ENCODE results near the gene DCTPP1. TPM values are rescaled to one million over a fixed set of nuclear protein-coding genes. Genes with fewer than 3 reads are reported as not detected.
"Not testable (repeated sequence)": the region's sequence is repeated elsewhere in the genome, so short reads cannot be mapped to it uniquely, and the experiment has no call there.

The DCTPP1 gene
- 37.5 and 38.2 TPM in 2 replicates for total RNA-seq

DNA sequence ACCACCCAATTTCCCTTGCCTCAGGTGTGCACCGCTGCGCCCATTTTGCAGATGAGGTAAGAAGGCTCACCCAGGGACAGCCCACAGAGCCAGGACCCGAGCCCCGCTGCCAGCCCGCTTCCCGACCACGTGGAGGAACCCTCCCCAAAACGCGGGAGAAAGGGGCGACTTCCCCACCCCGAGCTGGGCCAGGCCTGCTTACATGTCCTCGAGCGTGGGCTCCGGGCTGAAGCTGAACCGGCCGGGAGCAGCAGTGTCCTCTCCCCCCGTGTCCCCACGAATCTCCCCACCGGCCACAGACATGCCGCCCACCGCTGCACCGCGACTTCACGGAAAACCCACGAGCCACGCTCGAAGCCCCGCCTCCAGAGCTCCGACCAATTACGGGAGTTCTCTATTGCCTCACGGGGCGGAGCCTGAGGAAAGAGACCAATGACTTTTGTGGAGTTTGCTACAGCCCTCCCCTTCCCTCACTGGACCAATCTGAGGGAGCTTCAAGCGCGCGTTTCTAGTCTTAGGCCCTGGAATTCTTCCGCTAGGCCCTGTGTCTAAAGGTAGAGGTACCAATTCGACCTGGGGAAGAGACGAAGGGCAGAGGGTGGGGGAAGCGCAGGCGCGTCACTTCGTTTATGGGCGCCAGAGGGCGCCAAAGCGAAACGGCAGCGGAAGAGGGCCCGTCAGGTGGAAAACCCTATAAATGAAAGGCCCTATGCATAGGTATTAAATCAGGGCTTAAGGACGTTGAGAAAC, at the start of gene DCTPP1:
TSS of gene DCTPP1 (minus strand) at position 353 of the 750 bp plus-strand sequence. CDS start at position 303, 50 bp downstream.
- DNase-seq (ENCODE audit: low read depth, low spot score): peak; percentile 92

DNA sequence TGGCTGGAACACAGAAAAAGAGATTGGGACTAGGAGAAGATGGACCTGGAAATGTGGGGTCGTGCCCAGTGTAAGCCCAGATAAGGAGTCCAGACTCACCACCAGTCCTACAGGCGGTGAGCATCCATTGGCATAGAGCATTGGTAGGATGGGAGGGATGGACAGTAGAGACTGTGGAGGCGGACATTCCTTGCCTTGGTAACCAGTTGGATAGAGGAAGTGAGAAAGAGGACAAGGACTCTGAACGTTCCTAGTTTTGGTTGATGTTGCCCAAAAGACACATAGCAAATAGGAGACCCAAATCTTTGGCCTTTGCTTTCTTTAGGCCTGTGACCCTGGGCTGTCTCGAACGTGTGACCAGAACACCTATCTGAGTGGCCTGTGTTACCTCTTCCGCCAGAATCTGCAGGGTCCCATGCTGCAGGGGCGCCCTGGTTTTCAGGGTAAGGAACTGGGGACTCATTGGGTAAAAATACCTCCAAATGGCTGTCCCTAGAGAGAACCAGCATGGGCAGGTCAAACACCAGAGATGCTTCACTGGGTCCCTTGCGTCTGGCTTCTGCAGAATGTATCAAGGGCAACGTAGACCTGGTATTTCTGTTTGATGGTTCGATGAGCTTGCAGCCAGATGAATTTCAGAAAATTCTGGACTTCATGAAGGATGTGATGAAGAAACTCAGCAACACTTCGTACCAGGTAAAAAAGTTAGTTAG, 49.1 kb upstream of the DCTPP1 start:
- no peak for DNase-seq (ENCODE audit: low read depth, low spot score)

DNA sequence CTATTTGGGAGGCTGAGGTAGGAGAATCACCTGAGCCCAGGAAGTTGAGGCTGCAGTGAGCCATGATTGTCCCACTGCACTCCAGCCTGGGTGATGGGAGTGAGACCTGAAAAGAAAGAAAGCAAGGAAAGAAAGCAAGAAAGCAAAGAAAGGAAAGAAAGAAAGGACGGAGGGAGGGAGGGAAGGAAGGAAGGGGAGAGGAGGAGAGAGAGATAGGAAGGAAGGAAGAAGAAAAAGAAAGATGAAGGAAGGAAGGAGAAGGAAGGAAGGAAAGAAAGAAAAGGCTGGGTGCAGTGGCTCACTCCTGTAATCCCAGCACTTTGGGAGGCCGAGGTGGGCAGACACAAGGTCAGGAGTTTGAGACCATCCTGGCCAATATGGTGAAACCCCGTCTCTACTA, 47.9 kb upstream of the DCTPP1 start:
- not testable (repeated sequence) for DNase-seq (ENCODE audit: low read depth, low spot score)

DNA sequence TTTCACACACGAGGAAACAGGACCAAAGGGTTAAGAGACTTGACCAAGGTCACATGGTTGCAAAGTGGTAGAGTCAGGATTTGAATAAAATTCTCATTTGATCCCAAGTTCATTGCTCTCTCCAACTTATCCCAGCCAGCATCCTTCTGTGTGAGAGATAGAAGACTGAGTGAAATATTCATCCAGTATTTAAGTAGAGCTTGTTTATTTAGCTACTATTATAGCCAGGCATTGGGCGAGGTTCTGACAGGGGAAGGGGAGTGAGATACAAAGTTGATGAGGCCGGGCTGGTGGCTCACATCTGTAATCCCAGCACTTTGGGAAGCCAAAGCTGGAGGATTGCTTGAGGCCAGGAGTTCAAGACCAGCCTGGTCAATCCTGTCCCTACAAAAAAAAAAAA, 47.2 kb upstream of the DCTPP1 start:
- DNase-seq (ENCODE audit: low read depth, low spot score): no peak

DNA sequence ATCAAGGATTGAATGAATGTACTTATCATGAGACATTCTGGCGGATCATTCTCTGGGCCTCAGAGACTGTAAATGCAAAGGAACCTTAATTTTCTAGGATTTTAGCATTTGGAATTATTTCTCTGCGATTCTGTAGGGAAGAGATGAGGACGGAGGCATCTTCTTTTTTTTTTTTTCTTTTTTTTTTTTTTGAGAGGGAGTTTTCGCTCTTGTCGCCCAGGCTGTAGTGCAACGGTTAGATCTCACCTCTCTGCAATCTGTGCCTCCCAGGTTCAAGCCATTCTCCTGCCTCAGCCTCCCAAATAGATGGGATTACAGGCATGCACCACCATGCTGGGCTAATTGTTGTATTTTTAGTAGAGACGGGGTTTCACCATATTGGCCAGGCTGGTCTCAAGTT, 44.9 kb upstream of the DCTPP1 start:
- DNase-seq (ENCODE audit: low read depth, low spot score): no peak

DNA sequence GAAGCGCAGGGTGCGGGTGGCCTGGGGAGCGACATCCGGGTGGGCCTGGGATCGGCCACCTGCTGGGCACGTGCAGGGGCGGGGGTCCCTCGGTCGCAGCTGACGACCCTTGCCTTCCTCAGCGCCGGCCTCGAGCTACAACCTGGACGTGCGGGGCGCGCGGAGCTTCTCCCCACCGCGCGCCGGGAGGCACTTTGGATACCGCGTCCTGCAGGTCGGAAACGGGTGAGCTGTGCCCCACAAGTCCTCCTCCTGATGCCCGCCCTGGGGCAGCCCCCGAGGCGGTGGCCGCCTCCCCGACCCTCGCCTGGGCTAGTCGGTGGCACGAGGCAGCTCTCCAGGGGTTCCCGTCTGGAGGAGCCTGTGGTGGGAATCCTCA, 44.2 kb upstream of the DCTPP1 start:
- no peak for DNase-seq (ENCODE audit: low read depth, low spot score)

DNA sequence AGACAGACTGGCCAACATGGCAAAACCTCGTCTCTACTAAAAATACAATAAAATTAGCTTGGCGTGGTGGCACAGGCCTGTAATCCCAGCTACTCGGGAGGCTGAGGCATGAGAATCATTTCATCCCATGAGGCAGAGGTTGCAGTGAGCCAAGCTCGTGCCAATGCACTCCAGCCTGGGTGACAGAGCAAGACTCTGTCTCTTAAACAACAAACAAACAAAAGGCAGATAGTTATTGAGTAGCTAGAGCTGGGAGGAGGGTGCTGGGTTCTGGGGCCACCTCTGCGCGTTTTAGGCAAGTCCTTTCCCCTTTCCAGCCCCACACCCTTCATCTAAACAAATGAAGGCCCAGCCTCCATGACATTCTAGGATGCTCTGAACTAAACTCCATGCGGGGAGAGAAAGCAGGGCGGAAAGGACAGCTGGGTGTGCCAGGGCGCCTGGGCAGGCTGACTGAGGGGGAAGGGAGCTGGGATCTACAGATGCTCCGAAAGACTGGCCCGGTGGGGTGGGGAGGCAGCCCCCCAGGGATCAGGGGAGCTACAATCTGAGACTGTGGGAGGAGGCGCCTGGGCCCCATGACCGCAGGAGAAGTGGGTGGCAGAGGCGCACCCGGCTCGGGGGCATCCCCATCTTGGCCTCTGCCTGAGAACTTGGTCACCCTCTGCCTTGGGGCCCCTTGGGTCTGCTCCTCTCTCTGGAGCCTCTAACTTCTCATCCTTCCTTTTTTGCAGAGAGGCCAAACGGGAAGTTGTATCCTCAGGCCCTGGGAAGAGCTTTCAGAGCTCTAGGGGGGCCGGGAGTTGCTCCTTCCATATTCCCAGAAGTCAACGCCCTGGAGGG, 43.6 kb upstream of the DCTPP1 start:
- no peak for DNase-seq (ENCODE audit: low read depth, low spot score)

DNA sequence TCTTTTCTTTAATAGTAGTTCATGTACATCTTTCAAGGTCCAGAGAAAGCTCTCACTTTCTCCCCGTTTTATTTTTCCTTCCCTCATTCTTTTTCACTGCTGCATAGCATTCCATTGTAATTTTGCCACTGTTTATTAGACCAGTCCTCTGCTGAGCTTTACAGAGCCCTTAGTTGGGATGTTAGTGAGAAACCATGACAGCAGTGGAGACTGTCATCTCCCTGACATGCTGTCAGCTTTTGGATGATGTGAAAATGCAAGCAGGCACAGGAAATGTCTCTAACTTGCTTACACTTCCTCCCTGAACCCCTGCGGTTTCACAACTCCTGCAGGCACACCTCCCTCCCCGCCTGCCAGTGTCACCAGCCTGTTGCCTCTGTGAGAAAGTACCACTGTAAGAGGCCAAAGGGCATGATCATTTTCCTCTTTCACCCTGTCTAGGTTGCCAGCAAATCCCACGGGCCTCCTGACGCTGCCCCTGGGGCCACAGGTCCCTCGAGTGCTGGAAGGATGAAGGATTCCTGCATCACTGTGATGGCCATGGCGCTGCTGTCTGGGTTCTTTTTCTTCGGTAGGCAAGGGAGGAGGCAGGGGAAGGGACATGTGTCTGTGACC, 42.6 kb upstream of the DCTPP1 start, which contains the start of gene ITGAL:
TSS of gene ITGAL (plus strand) at position 415 of the 615 bp plus-strand sequence. CDS start at position 511, 96 bp downstream.
- no peak for DNase-seq (ENCODE audit: low read depth, low spot score)

DNA sequence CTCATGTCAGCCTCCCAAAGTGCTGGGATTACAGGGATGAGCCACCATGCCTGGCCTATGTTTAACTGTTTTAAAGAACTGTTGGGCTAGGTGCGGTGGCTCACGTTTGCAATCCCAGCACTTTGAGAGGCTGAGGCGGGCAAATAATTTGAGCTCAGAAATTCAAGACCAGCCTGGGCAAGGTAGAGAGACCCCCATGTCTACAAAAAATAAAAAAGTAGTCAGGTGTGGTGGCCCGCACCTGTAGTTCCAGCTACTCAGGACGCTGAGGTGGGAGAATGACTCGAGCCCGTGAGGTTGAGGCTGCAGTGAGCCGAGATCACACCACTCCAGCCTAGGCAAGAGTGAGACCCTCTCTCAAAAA, 40.8 kb upstream of the DCTPP1 start:
- no peak for DNase-seq (ENCODE audit: low read depth, low spot score)

DNA sequence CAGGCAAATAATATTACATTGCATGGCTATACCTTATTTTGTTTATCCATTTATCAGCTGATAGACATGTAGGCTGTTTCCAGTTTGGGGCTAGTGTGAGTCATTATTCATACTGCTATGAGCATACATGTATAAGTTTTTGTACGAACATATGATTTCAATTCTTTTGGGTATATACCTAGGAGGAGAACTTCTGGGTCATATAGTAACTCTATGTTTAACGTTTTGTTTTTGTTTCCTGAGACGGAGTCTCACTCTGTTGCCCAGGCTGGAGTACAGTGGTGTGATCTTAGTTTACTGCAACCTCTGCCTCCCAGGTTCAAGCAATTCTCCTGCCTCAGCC, 40.3 kb upstream of the DCTPP1 start:
- DNase-seq (ENCODE audit: low read depth, low spot score): no peak

DNA sequence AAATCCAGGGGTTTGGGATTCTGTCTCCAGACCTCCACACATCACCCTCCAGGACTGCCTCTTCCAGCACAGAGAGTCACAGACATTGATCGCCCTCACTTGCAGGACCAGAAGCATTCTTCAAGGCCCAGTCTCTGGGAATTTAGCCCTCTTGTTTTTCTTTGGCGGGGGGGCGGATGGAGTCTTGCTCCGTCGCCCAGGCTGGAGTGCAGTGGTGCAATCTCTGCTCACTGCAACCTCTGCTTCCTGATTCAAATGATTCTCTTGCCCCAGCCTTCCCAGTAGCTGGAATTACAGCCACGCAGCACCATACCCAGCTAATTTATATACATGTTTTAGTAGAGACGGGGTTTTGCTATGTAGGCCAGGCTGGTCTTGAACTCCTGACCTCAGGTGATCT, 34.2 kb upstream of the DCTPP1 start:
- no peak for DNase-seq (ENCODE audit: low read depth, low spot score)

DNA sequence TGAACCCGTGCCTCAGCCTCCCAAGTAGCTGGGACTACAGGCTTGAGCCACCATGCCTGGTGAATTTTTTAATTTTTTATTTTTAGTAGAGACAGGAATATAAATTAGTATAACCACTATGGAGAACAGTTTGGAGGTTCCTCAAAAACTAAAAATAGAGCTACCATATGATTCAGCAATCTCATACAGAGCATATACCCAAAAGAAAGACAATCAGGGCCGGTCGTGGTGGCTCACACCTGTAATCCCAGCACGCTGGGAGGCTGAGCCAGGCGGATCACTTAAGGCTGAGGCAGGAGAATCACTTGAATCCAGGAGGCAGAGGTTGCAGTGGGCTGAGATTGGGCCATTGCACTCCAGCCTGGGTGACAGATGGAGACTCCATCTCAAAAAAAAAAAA, 31.6 kb upstream of the DCTPP1 start:
- DNase-seq (ENCODE audit: low read depth, low spot score): not testable (repeated sequence)

DNA sequence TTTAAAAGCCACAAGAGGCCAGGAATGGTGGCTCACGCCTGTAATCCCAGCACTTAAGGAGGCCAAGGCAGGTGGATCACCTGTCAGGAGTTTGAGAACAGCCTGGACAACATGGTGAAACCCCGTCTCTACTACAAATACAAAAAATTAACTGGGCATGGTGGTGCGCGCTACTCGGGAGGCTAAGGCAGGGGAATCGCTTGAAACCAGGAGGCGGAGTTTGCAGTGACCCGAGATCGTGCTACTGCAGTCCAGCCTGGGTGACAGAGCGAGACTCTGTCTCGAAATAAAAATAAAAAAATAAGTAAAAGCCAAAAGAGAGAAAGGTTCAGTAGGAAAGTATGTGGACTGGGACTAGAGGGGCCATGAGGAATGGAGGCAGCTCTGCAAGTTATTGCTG, 29.6 kb upstream of the DCTPP1 start:
- no peak for DNase-seq (ENCODE audit: low read depth, low spot score)

DNA sequence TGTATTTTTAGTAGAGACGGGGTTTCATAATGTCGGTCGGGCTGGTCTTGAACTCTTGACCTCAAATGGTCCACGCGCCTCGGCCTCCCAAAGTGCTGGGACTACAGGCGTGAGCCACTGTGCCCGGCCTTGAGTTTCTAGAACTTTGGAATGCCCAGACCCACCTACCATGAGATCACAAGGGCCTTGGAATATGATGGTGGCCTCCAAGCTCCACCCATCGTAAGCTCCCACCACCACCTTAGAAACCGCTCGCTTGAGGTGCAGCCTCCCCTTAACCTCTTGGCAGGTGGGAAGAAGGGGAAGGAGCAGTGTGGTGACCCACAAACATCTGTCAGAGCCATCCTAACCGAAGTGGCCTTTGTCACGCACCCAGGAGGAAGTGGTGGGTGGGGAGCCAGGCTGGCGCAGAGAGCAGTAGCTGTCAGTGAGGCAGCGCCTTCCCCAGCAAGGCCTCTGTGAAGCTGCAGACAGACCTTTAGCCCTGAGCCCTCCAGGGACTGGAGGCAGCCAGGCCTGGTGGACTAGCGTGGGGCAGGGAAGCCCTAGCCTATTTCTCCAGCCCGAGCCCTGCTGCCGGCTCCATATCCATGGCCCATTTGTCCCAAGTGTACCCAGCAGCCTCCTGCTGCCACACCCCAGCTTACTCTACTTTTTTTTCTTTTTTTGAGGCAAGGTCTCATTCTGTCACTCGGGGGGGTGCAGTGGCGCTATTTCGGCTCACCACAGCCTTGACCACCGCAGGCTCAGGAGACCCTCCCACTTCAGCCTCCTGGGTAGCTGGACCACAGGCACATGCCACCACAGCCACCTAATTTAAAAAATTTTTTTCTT, 28.9 kb upstream of the DCTPP1 start:
- no peak for DNase-seq (ENCODE audit: low read depth, low spot score)

DNA sequence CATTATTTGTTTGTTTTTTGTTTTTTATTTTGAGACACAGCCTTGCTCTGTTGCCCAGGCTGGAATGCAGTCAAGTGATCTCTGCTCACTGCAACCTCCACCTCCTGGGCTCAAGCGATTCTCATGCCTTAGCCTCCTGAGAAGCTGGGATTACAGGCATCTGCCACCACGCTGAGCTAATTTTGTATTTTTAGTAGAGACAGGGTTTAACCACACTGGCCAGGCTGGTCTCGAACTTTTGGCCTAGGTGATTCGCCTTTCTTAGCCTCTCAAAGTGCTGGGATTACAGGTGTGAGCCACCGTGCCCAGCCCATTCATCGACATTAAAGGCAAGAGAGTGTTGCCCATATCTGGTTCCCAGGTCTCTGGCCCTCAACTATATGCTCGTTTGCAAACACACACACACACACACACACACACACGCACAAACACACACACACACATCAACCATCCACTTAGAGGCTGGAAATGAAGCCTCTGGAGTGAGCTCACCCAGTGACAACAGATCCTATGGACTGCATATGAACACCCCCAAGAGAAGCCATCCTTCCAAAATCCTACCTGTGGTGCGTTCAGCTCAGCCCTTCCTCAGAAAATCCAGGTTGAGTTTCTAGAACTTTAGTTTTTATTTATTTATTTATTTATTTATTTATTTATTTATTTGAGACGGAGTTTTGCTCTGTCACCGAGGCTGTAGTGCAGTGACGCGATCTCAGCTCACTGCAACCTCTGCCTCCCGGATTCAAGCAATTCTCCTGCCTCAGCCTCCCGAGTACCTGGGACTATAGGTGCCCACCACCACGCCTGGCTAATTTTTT, 28.1 kb upstream of the DCTPP1 start:
- no peak for DNase-seq (ENCODE audit: low read depth, low spot score)

DNA sequence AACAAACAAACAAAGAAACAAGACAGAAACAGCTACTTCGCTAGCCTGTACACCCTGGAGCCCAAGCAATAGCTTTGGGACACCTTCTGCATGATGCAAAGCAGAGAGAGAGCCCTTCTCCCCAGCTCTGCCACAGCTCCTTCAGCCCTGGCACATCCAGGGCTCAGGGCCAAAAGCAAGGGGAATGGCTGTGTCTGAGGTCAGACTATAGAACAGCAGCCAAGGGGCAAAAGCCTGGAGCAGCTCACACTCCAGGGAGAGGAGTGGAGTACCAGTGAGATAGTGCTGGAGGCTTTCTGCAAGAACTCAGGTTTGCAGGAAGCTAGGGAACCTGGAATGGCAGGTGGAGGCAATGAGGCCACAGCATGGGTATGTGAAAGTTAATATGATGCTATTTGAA, 27.4 kb upstream of the DCTPP1 start:
- no peak for DNase-seq (ENCODE audit: low read depth, low spot score)

DNA sequence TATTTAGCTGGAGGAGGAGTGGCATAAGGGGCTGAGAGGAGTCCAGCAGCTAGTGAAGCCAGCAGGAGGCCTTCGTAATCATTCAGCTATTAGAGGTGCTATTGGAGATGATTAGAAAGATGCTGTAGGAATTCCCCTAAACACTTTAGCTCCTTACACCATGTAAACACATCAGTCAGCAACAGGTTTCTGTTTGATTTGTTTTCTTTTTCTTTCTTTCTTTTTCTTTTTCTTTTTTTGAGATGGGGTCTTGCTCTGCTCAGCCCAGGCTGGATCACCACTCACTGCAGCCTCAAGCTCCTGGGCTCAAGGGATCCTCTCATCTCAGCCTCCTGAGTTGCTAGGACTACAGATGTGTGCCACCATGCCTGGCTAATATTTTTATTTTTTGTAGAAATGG, 26.5 kb upstream of the DCTPP1 start:
- DNase-seq (ENCODE audit: low read depth, low spot score): no peak

DNA sequence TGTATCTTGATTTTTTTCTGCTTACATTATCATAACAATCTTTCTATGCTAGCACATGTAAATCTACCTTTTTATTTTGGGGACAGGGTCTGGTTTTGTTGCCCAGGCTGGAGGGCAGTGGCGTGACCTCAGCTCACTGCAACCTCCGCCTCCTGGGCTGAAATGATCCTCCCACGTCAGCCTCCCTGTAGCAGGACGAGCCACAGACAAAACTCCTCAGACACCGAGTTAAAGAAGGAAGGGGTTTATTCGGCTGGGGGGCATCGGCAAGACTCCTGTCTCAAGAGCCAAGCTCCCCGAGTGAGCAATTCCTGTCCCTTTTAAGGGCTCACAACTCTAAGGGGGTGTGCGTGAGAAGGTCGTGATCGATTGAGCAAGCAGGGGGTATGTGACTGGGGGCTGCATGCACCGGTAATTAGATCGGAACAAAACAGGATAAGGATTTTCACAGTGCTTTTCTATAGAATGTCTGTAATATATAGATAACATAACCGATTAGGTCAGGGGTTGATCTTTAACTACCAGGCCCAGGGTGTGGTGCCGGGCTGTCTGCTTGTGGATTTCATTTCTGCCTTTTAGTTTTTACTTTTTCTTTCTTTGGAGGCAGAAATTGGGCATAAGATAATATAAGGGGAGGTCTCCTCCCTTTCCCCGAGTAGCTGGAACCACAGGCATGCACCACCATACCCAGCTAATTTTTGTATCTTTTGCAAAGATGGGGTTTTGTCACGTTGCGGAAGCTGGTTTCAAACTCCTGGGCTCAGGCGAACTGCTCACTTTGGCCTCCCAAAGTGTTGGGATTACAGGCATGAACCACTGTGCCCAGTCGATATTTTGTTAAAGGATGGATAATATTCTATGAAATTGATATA, 23.1 kb upstream of the DCTPP1 start:
- not testable (repeated sequence) for DNase-seq (ENCODE audit: low read depth, low spot score)

DNA sequence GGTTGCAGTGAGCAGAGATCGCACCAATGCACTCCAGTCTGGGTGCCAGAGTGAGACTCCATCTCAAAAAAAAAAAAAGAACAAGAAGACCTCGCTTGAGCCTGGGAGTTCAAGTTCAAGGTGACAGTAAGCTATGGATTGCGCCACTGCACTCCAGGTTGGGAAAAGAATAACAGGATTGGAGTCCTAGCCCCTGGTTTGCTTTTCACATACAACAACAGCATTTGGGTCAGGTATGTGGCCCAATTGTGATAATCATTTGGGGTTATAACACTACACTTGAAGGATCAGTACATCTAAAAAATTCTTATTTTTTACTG, 19.2 kb upstream of the DCTPP1 start:
- DNase-seq (ENCODE audit: low read depth, low spot score): no peak
